NCI-H187 treated with DMSO at 0.1 percent for 48 hours (cell line): ENCODE measurements around the gene ATP13A3.

Experiments
- DNase-seq: peaks from one replicate; lab custom pipeline; 2025; lab: John Stamatoyannopoulos, UW

The ATP13A3 gene

DNA sequence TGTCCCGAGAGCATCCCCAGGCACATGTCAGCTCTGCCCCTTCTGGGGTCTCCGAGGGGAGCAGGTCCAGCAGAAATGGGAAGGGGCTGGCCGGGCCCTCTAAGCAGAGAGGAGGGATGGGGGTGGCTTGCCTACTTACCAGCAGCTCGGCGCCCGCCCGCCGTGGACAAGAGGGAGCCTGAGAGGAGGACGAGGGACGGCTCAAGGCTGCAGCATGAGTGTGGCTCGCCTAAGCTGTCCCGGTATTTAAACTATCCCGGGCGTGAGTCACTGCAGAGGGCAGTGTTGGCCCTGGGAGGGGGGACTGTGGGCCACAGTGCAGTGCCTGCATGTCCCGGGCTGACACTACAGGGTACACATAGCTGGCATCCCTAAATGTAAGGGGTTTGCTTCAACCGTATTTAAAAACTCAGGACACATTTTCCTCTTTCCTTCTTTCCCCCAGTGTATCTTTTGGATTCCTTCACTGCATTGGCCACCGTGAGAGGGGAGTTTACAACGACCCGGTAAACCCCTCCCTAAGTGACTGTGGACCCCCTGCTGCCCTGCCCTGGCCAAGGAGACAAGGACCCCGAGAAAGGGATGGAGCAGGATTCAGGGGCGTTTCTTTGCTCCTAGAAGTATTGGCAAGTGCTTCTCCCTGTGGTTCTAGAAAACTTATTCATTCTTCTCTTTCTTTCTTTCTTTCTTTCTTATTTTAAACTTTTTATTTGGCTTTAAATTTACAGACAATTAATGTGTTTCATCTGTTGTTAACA, 117.1 kb downstream of the ATP13A3 start, which contains the start of gene LRRC15:
LRRC15 (minus strand) TSS at position 222 of the 758 bp plus-strand sequence. CDS start 8,700 bp downstream, outside the sequence.
- DNase-seq = no peak

DNA sequence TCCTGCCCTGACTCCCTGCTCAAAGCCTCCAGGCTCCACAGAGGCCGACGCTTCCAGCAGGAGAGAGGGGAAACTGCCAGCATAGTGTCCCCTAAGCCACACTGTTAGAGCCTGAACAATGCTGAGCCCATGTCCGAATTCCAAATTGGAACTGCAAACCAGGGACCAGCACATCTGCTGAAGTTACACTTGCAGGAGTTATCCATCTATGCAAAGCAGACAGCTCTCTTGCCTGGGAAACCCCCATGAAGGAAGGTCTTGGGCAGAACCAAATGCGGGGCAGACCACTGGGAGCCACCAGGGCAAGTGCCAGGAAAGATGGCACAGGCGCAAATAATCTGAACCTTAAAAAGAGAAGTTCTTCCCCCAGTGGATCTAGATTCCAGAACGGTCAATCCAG, 117.9 kb downstream of the ATP13A3 start:
- DNase-seq = no peak

- no peak for DNase-seq
Measured at GRCh38 chr3:194367992-194368841, 118.6 kb downstream of the ATP13A3 start.

GRCh38 chr3:194365978-194366490, 120.8 kb downstream of the ATP13A3 start:
- DNase-seq = no peak

- no peak for DNase-seq
Measured at GRCh38 chr3:194365526-194365925, 121.3 kb downstream of the ATP13A3 start.

DNA sequence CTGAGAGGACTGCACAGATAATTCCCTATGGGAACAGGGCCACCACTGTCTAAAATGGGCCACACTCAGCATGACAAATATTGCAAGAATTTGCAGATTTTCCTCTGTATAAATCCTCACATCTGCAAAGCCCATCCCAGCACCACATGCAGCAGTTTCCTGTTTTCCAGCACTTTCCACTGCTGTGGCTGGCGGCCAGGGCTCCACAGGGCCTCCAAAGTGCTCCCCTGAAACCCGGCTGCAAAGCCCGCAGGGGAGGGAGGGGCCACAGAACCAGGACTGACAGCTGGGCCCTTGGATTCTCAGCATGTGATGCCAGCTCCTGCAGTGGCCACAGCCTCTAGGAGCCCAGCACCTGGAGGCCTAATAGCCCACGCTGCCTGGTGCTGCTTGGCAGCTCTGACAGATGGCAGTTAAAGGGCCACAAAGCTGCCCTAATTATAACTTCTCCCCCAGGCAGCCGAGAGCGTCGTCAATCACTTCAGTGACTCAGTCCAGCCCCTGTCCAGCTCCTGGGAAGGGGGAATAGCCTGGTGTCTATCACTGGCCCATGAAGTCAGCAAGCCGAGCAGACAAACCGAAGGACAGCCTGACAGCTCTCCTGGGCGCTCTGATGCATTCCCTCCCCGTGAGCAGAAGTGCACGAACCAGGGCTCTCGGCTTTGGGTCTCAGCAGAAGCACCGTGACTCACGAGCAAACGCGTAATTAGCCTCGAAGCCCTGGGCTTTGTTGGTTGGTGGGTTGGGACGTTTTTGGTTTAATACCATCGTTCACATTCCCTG, 122.0 kb downstream of the ATP13A3 start:
- DNase-seq = no peak

DNA sequence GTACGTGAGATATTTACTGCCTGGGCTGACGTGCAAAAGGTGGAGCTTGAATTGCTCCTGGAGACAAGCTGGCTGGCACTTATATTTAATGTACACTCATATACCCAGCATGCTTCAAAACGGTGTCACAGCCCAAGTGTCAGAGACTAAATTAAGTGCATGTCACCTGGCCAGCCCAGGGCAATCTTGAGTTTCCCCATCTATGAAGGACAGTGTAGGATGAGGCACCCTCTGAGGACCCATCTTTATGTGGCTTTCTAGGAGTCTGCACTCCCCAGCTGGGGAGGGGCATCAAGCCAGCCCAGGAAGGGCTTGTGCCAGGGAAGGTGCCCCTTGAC, 122.5 kb downstream of the ATP13A3 start:
- DNase-seq = no peak

DNA sequence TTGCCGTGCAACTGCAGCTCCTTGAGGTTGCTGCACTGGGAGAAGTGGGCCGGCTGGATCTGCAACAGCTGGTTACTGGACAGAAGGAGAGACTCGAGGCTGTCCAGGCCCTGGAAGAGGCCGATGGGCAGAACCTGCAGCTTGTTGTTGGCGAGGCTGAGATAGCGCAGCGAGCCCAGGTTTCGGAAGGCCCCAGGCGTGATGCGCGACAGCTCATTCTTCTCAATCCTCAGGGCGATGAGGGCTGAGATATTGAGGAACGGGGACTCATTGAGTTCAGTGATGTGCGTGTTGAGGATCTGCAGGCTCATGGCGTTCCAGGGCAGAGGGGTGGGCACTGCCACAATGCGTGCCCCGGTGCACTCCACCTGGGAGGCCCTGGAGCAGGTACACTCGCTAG, 126.2 kb downstream of the ATP13A3 start:
- DNase-seq = no peak

DNA sequence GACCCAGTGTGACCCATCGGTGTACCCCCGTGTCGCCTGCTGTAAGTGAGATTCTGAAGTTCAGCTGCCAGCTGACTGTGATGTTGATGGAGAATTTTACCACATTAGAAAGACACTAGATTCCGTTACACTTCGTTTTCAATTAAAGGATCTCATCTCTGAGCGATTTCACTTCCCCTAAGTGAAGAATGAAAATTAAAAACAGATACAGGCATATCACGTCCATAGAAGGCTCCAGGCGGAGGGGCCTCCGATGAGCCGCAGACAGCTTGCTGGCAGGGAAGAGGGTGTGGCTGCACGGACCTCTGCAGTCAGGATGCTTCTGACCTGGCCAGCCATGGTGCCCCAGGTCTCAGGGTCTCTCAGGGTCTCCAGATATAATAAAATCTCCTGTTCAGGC, 129.1 kb downstream of the ATP13A3 start:
- DNase-seq = no peak

- no peak for DNase-seq
Measured at GRCh38 chr3:194355379-194355778, 131.4 kb downstream of the ATP13A3 start.

- DNase-seq = no peak
Measured at GRCh38 chr3:194354315-194354714, 132.5 kb downstream of the ATP13A3 start.
